EH (cell line): ENCODE results near the gene ITIH3.

ENCODE experiments used
- DNase-seq: peaks from one replicate; pipeline ENCODE4 v3.0.0-alpha.2; 2015; ENCODE audit warnings: low read depth

ITIH3 gene

GRCh38 chr3:52793702-52794611 is 639 bp upstream of the ITIH3 start:
- no peak for DNase-seq

DNA sequence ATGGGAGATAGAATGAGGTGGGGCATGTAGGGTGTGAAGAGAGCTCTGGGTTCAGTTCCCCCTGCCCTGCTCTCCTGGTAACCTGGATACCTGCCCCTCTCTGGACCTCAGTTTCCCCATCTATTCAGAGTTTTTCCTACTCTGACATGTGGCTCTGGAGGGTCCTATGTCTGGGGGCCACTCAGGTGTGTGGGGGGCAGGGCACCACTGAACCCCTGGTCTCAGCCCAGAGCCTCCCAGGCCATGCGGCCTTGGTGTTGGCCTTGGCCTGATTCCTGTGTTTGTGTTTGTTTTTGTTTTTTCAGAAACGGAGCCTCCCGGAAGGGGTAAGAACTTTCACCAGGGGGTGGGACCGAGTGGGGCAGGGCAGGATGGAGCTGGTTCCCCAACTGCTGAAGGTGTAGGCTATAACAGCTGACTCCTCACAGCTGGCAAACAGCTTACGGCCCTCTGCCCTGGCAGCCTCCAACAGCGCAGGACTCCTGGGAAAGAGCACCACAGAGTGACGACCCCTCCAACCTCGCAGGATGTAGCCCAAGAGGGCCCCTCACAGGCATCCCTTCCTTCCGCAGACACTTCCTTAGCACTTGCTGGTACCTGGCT is 803 bp downstream of the ITIH3 start:
- DNase-seq, result no peak

- DNase-seq, result no peak
Measured at GRCh38 chr3:52796411-52796810, 1.8 kb downstream of the ITIH3 start.

- DNase-seq, result peak; percentile 22
Measured at GRCh38 chr3:52798376-52798977, 3.9 kb downstream of the ITIH3 start.

DNA sequence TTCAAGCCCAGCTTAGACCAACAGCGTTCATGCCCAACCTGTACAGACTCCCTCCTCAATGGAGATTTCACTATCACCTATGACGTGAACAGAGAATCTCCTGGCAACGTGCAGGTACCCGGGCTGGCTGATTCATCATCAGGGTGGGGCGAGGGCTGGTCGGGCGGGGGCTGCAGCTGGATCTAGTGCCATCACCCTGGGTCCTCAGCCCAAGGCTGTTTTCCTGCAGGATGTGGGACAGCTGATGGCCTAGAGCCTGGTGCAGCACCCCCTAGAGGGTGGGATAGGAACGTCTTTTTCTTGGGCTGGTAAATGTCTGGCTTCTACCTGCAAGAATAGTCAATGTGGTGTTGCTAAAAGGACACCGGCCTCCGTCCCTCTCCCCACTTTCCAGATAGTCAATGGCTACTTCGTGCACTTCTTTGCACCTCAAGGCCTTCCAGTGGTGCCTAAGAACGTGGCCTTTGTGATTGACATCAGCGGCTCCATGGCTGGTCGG is 4.4 kb downstream of the ITIH3 start:
- peak; percentile 17 for DNase-seq

- no peak for DNase-seq
Measured at GRCh38 chr3:52800079-52800478, 5.5 kb downstream of the ITIH3 start.

- DNase-seq, result peak; percentile 39
Measured at GRCh38 chr3:52801839-52802238, 7.2 kb downstream of the ITIH3 start.

GRCh38 chr3:52805270-52806039 is 10.9 kb downstream of the ITIH3 start:
- no peak for DNase-seq

- DNase-seq, result no peak
Measured at GRCh38 chr3:52809149-52809548, 14.6 kb downstream of the ITIH3 start.

DNA sequence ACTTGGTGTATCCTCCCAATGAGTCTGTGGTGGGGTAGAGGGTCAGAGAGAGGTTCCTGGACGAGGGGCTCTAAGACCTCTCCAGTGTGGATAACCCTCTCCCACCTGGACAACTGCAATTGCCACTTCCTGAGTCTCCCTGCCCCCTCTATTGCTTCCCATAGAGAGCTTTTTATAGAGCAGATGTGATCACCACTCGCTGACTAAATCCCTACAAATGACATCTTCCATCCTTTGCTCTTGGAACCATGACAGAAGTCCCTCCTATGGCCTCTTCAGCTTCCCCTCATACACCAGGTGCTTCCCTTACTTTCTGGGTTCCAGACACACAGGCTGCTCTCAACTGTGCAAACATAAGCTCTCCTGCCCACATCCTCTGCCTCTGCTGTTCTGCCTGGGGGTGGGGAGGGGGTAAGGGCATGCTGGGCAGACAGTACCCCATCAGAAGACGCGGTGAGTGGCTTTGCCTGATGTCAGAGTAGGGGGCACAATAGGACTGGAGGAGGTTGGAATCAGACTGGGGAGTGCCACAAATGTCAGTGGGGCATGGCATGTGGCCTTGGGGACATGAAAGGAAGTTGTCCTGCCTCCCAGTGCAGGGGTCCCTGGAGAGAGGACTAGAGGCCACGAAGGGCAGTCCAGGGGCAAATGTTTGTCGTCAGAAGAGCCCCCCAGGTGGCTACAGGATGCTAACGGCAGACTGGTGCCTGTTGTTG is 15.2 kb downstream of the ITIH3 start:
- peak; percentile 5 for DNase-seq

DNA sequence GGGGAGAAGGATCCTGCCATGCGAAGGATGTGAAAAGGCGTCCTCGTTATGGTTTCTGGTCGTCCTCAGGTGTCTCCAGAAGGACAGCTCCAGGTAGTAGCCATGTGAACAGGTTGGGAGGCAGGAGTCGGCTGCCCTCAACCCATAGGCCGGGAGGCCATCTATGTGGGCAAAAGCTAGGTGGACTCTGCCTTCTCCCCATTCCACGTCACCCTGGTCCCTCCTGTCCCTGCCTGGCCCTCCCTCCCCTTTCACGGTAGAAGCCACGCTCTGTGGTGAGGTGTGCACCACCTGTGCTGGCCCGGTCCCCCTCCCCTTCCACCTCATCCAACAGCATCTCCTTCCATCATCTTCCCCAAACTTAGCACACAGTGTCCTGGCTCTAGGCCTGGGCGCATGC is 16.3 kb downstream of the ITIH3 start:
- DNase-seq, result no peak

- DNase-seq, result no peak
Measured at GRCh38 chr3:52811452-52812011, 16.9 kb downstream of the ITIH3 start.

DNA sequence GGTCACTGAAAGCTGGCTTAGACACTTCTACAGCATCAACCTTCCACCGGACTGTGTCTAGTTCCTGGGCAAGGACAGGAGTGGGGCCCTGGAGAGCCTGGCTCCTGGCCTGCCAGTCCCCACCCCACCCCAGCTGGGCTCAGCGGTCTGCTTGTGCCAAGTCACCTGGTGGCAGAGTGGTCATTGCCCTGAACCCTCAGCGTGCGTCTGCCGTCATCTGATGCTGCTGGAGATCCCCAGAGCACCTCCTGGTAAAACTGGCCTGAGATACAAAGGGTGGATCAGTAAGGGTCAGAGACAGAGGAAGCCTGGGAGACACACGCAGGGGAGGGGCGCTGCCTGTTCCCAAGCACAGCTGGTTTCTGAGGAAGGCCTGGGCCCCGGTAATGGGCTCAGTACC is 19.2 kb downstream of the ITIH3 start:
- DNase-seq, result no peak

GRCh38 chr3:52816199-52816598 is 21.6 kb downstream of the ITIH3 start:
- DNase-seq, result no peak

DNA sequence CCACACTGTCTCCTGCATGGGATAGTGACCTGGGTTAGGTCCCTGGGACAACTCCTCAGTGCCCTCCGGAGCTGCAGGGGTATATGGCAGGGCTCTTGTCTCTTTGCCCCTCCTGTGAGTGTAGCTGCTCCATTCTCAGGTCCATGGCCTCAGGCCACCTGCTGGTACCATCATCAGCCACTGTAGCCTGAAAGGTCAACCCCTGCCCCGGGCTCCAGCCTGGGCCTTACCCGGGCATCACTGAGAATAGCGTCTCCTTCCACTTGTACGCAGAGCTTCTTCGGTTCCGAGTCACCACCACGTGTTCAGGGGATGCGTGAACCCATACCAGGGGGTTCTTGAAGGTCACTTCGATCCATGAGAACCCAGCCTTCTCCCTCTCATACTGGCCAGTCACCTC is 22.1 kb downstream of the ITIH3 start:
- DNase-seq, result no peak

GRCh38 chr3:52817221-52817620 is 22.6 kb downstream of the ITIH3 start:
- peak; percentile 39 for DNase-seq

DNA sequence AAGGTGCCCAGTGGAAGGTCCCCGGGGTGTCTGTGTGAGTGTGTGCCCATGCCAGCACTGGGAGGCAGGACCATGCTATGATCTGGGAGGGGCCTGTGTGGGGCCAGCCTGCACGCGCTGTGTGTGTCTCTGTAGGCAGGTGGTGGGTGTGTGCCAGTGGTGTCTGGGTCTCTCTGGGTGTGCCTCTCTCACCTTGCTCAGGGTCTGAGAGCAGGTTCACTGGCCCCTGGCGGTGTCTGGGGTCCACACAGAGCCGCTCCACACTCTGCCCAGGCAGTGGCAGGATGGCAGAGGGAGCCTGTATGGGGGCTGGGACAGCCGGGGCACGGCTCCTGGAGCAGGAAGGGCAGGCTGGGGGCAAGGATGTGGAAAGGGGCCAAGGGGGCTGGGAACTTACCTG is 23.3 kb downstream of the ITIH3 start:
- DNase-seq, result no peak

- DNase-seq, result no peak
Measured at GRCh38 chr3:52819936-52820335, 25.3 kb downstream of the ITIH3 start.

DNA sequence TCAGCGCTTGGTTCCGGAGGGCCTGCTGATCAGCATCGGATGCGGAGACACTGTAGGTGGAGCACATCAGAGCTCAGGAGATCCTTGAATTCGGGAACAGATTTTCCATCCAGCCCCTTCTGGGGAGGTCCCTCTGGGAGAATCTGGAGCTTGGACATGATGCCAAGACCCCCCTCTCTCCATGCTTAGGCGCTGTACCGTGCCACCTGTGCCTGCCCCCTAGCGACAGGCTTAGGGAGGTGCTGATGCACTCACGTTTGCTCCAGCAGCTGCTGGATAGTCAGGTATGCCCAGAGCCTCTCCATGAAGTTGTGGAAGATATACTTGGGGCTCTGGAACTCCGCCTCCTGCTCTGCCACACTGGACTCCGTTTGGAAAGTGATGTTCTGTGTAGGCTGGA is 26.1 kb downstream of the ITIH3 start:
- peak; percentile 28 for DNase-seq

DNA sequence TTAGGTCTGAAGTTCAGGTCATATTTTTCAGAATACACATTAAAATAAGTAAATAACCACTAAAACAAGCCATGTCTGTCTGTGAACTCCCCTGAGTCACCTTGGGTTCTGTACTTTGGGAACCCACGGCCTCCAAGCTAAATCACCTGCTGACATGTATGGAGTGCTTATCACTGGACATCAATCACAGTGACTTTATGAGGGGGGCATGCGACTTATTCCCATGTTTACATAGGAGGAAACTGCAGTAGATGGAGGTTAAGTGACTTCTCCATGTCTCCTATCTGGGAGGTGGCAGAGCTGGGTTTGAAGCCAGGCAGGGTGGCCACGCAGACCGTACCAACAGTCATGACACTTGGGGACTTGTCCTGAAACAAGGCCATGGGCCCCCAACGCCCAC is 27.8 kb downstream of the ITIH3 start:
- DNase-seq, result no peak

DNA sequence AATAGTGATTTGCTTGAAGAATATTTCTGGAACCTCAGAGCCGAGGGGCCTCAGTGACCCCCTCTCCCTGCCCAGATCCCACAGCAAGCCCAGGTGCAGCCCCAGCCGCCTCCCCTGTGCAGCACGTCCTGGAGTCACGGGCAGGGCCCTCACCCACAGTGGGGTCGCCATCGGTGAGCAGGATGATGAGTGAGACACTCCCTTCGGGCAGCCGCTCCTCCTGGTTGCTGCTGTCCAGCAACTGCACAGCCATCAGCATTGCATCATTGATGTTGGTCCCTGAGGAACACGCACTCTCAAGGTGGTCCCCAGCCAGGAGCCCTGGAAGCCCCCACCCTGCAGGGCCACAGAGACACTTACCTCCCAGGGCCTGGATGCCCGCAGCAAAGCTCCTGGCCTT is 29.4 kb downstream of the ITIH3 start:
- DNase-seq, result no peak
